NCI-H226 (cell line): ENCODE measurements around the gene ZSCAN5B.
"Not testable (repeated sequence)": the region's sequence is repeated elsewhere in the genome, so short reads cannot be mapped to it uniquely, and the experiment has no call there.

Source experiments
- DNase-seq: peaks from one replicate; pipeline ENCODE4 v3.0.0-alpha.2; 2015

The ZSCAN5B gene

GRCh38 chr19:56197646-56198045, at the start of gene ZSCAN5B:
Gene ZSCAN5B (minus strand): TSS chr19:56197783. CDS start chr19:56193052, 4,731 bp downstream.
- not testable (repeated sequence) for DNase-seq

GRCh38 chr19:56245764-56246163, 48.2 kb upstream of the ZSCAN5B start:
- DNase-seq: not testable (repeated sequence)

- DNase-seq: peak; percentile 71
Measured at GRCh38 chr19:56245121-56245740, 47.6 kb upstream of the ZSCAN5B start.

GRCh38 chr19:56223481-56223880, 25.9 kb upstream of the ZSCAN5B start:
- DNase-seq: no peak

GRCh38 chr19:56222901-56223300, 25.3 kb upstream of the ZSCAN5B start:
- DNase-seq: no peak

GRCh38 chr19:56221851-56222250, 24.3 kb upstream of the ZSCAN5B start:
- DNase-seq: no peak

- not testable (repeated sequence) for DNase-seq
Measured at GRCh38 chr19:56221442-56221841, 23.9 kb upstream of the ZSCAN5B start.

GRCh38 chr19:56218961-56219360, 21.4 kb upstream of the ZSCAN5B start:
- DNase-seq: no peak

- no peak for DNase-seq
Measured at GRCh38 chr19:56217039-56217949, 19.7 kb upstream of the ZSCAN5B start.

- DNase-seq: no peak
Measured at GRCh38 chr19:56211718-56212117, 14.1 kb upstream of the ZSCAN5B start.

- not testable (repeated sequence) for DNase-seq
Measured at GRCh38 chr19:56210036-56210435, 12.5 kb upstream of the ZSCAN5B start.

- DNase-seq: peak; percentile 72
Measured at GRCh38 chr19:56209091-56209490, 11.5 kb upstream of the ZSCAN5B start.

- DNase-seq: not testable (repeated sequence)
Measured at GRCh38 chr19:56207581-56207980, 10.0 kb upstream of the ZSCAN5B start.

GRCh38 chr19:56201973-56202372, 4.4 kb upstream of the ZSCAN5B start, which contains the start of gene ZSCAN5C:
Gene ZSCAN5C (plus strand): TSS chr19:56202273. CDS start chr19:56205914, 3,641 bp downstream.
- no peak for DNase-seq

GRCh38 chr19:56199687-56200086, 2.1 kb upstream of the ZSCAN5B start:
- DNase-seq: no peak

- no peak for DNase-seq
Measured at GRCh38 chr19:56193981-56194640, 3.5 kb downstream of the ZSCAN5B start.

GRCh38 chr19:56191711-56192110, 5.9 kb downstream of the ZSCAN5B start:
- DNase-seq: no peak

GRCh38 chr19:56191115-56191514, 6.5 kb downstream of the ZSCAN5B start:
- no peak for DNase-seq

GRCh38 chr19:56189785-56190184, 7.8 kb downstream of the ZSCAN5B start:
- no peak for DNase-seq

- DNase-seq: no peak
Measured at GRCh38 chr19:56177564-56178243, 19.9 kb downstream of the ZSCAN5B start.

- DNase-seq: no peak
Measured at GRCh38 chr19:56176881-56177280, 20.7 kb downstream of the ZSCAN5B start.

GRCh38 chr19:56176310-56176709, 21.3 kb downstream of the ZSCAN5B start:
- DNase-seq: not testable (repeated sequence)

GRCh38 chr19:56175861-56176307, 21.7 kb downstream of the ZSCAN5B start, which contains the start of gene GALP:
Gene GALP (plus strand): TSS chr19:56176008. CDS start chr19:56177109, 1,101 bp downstream.
- not testable (repeated sequence) for DNase-seq
